ENCODE measurements around the gene CDH23.

- TF ChIP-seq CSRNP3 (CRISPR knock-in tag; IDR thresholded peaks at IDR 0.05) (no peak), PPARA (CRISPR knock-in tag; IDR thresholded peaks at IDR 0.05; ENCODE audit: borderline replicate concordance) (no peak), TSHZ2 (CRISPR knock-in tag; IDR thresholded peaks at IDR 0.05) (no peak), ZNF70 (CRISPR knock-in tag; IDR thresholded peaks at IDR 0.05) (no peak), CREB5 (CRISPR knock-in tag; IDR thresholded peaks at IDR 0.05; ENCODE audit: low read depth) (no peak), PATZ1 (CRISPR knock-in tag; IDR thresholded peaks at IDR 0.05; ENCODE audit: borderline replicate concordance) (no peak), OSR1 (CRISPR knock-in tag; IDR thresholded peaks at IDR 0.05) (no peak)
Observed at GRCh38 chr10:71757399-71757922, 360.7 kb downstream of the CDH23 start.
